Heart right ventricle (tissue), 16 donors: ENCODE data around the gene TRIM2. TPM values are rescaled to one million over a fixed set of nuclear protein-coding genes. Genes with fewer than 3 reads are reported as not detected.

Experiments
- ATAC-seq, 8 donors: fragments of 200-7000 bp; cut with Tn5 transposase; one replicate each; pipeline ENCODE4 v1.9.1; 2020; ENCODE audit warnings: mild to moderate bottlenecking in 8 of 8, moderate library complexity in 8 of 8, moderate number of reproducible peaks in 1 of 8
- DNase-seq, 2 donors: peaks; one replicate each; pipeline ENCODE4 v3.0.0-alpha.2; 2020
- H3K27ac ChIP-seq, 10 donors: fragments of 200-600 bp; sonication (generic) in 2 of 10; one replicate each; pipeline versions ENCODE4 v1.5.0 to v1.8.0; 2020 to 2022; ENCODE audit warnings: mild to moderate bottlenecking in 3 of 10
- H3K27me3 ChIP-seq, 7 donors: fragments of 200-600 bp; one replicate each; pipeline ENCODE4 v1.8.0; 2021 to 2022; ENCODE audit warnings: mild to moderate bottlenecking in 2 of 7
- H3K36me3 ChIP-seq, 9 donors: fragments of 200-600 bp; sonication (generic) in 1 of 9; one replicate each; pipeline versions ENCODE4 v1.5.0 to v1.8.0; 2020 to 2022; ENCODE audit warnings: mild to moderate bottlenecking in 2 of 9
- H3K4me1 ChIP-seq, 9 donors: fragments of 200-600 bp; sonication (generic) in 1 of 9; one replicate each; pipeline versions ENCODE4 v1.5.0 to v1.8.0; 2020 to 2022; ENCODE audit warnings: mild to moderate bottlenecking in 4 of 9
- H3K4me3 ChIP-seq, 10 donors: fragments of 200-600 bp; sonication (generic) in 2 of 10; one replicate each; pipeline versions ENCODE4 v1.5.0 to v1.8.0; 2020 to 2022; ENCODE audit warnings: mild to moderate bottlenecking in 7 of 10, moderate library complexity in 2 of 10
- H3K9me3 ChIP-seq, 11 donors: fragments of 200-600 bp in 10 of 11; sonication (generic) in 2 of 11; one replicate each; pipeline versions ENCODE4 v1.5.0 to v1.8.0; 2013 to 2022; ENCODE audit warnings: mild to moderate bottlenecking in 2 of 11, control low read depth in 1 of 11, moderate library complexity in 1 of 11
- CTCF ChIP-seq, 9 donors: fragments of 200-600 bp; sonication (generic) in 2 of 9; IDR thresholded peaks; one replicate each; pipeline versions ENCODE4 v1.5.0 to v1.8.0; 2021 to 2022; ENCODE audit warnings: antibody characterized with exemption in 9 of 9, mild to moderate bottlenecking in 5 of 9, moderate library complexity in 1 of 9
- WGBS, 2 donors: extraction: QIAGEN DNeasy Blood & Tissue Kit; methylation state at CpG; one replicate each; pipeline ENCODE4 v1.1.7; 2013; ENCODE audit warnings: inconsistent platforms in 1 of 2; 5-methylcytosine and 5-hydroxymethylcytosine counted together
- intact Hi-C, 10 donors: fragments of 100-400 bp; cut with DNase I; formaldehyde crosslinking; loops; one replicate each; pipeline versions ENCODE4 v1.11.1 to v1.14.2; 2022
- polyA plus RNA-seq, 2 donors: library from polyadenylated mRNA; stranded (reverse); fragments of 200-250 nt; gene quantifications; one replicate each; pipeline ENCODE4 v1.2.3, GENCODE V29; 2013
- total RNA-seq, 10 donors: library from RNA; stranded (reverse); fragmentation: NEBNext Ultra II Directional in 3 of 10; extraction: Animal tissue kit (Norgen Biotek cat#: 25700) in 3 of 10; gene quantifications; one replicate each; pipeline versions ENCODE4 v1.2.1 to v1.2.4, GENCODE V29; 2021 to 2023
- donor health status: Arrhythmogenic right ventricular cardiomyopathy.
- donor health status: ischemic (EF 13 %, LVEDD 7.1; RV severe dilation, severe dysfunction).
- donor health status: healthy with polysubstance abuse.
- donor health status: DM: no; HTN: yes; CAD: no.
- donor health status: DM: no; HTN: no; CAD: no.
- donor health status: ischemic (EF 25% LVEDD 6.9; RV normal size, moderate dysfunction).
- donor health status: ischemic (EF 25% LVEDD 5.7; RV mildly dilated, moderate dysfunction).
- donor health status: healthy.
- donor health status: DM: yes; HTN: yes; CAD: no.
- donor health status: Ischemic cardiomyopathy.
- donor health status: ischemic (EF 35%, LVEDD 5.7; RV mildly dilated, moderate dysfunction).
- donor health status: nonischemic (EF 11% LVEDD 7.7; RV severe dilation, severe dysfunction).
- donor health status: DM: yes; HTN: yes; CAD: no.
- donor health status: PGD.
- donor health status: ischemic (EF 29% LVEDD 5.4; RV normal size, mild dysfunction).
- donor health status: nonischemic (EF 23%, LVEDD 6.1; RV moderate dilation, normal function).

The TRIM2 gene
- total and polyA plus RNA-seq, 12 donors, result 2.8 to 33.2 (median 20.5) TPM

GRCh38 chr4:153218961-153219360 is 14.7 kb downstream of the TRIM2 start:
- H3K4me3 ChIP-seq, result no peak overlapping the region
- no peak for ATAC-seq
- H3K27me3 ChIP-seq, result peaks cover 0 to 13% (median 0%) of the 10 kb centered on the region in 7 donors
- intact Hi-C loops, result no loop called here
- no peaks in the 10 kb centered on the region for H3K9me3 ChIP-seq
- no peak overlapping the region for H3K27ac ChIP-seq
- 95 to 98% methylated on average over 3 of the region's 3 CpGs for WGBS, 2 donors
- no peak for DNase-seq
- H3K4me1 ChIP-seq, result peaks cover 0 to 22% (median 4%) of the 10 kb centered on the region in 9 donors
- no peaks in the 10 kb centered on the region for H3K36me3 ChIP-seq
- no peak for TF ChIP-seq CTCF (IDR thresholded peaks at IDR 0.05)

GRCh38 chr4:153220682-153221395 is 16.6 kb downstream of the TRIM2 start:
- no peaks in the 10 kb centered on the region for H3K36me3 ChIP-seq
- H3K4me1 ChIP-seq, result peaks cover 0 to 40% (median 15%) of the 10 kb centered on the region in 9 donors
- DNase-seq (no peak), ATAC-seq (no peak)
- peaks cover 0 to 9% (median 0%) of the 10 kb centered on the region in 11 donors for H3K9me3 ChIP-seq
- H3K4me3 ChIP-seq, result no peak overlapping the region
- TF ChIP-seq CTCF (IDR thresholded peaks at IDR 0.05), result no peak
- WGBS, 2 donors, result 81 to 84% methylated on average over 5 of the region's 5 CpGs
- no peak overlapping the region for H3K27ac ChIP-seq
- peaks cover 0 to 13% (median 0%) of the 10 kb centered on the region in 7 donors for H3K27me3 ChIP-seq
- intact Hi-C loops, result loop anchor here in 1 of 10 donors (10.0 kb wide), 1 partner anchor 94 kb away; no protein-coding TSS in a partner anchor

GRCh38 chr4:153221783-153222706 is 17.8 kb downstream of the TRIM2 start:
- DNase-seq (peak; percentile 58), ATAC-seq (peak; percentile 62 to 75 (median 71))
- intact Hi-C loops, result loop anchor here in 1 of 10 donors (10.0 kb wide), 1 partner anchor 93 kb away; no protein-coding TSS in a partner anchor
- H3K36me3 ChIP-seq, result no peaks in the 10 kb centered on the region
- peaks cover 0 to 52% (median 15%) of the 10 kb centered on the region in 9 donors for H3K4me1 ChIP-seq
- WGBS, 2 donors, result 15 to 16% methylated on average over 30 of the region's 30 CpGs
- no peak for TF ChIP-seq CTCF (IDR thresholded peaks at IDR 0.05)
- H3K27ac ChIP-seq, result peak overlapping the region; percentile 84 to 97 (median 96)
- peak overlapping the region; percentile 68 to 89 (median 82) for H3K4me3 ChIP-seq
- peaks cover 0 to 9% (median 0%) of the 10 kb centered on the region in 11 donors for H3K9me3 ChIP-seq
- H3K27me3 ChIP-seq, result peaks cover 0 to 13% (median 0%) of the 10 kb centered on the region in 7 donors
